K562 (cell line): ENCODE data around the gene ASCL3. TPM values are rescaled to one million over a fixed set of nuclear protein-coding genes. Genes with fewer than 3 reads are reported as not detected.

Experiments used
- ATAC-seq: fragments of 200-7000 bp; cut with Tn5 transposase; 3 replicates; pipeline ENCODE4 v1.9.1; 2020; ENCODE audit warnings: moderate library complexity
- BruUV-seq: library from RNA; stranded (reverse); fragments of 400-500 nt; replicated peaks from 2 replicates; lab custom pipeline; 2021; lab: Mats Ljungman, UMichigan
- CTCF ChIA-PET: fragments of 300-600 bp; formaldehyde crosslinking; extraction: SDS; loops from one replicate; lab custom pipeline; 2021; ENCODE audit warnings: low intra/inter-chr PET ratio; lab: Yijun Ruan, JAX
- POLR2A ChIA-PET: fragments of 300-600, 350-650 bp; sonication (Branson Sonifier 250); formaldehyde crosslinking; extraction: SDS; loops from one replicate; lab custom pipeline; 2021; ENCODE audit warnings: antibody characterized with exemption, inconsistent platforms; lab: Yijun Ruan, JAX
- DNase-seq, 4 experiments: peaks; one replicate each; pipeline versions ENCODE4 v3.0.0 to v3.0.0-alpha.2; 2011 to 2018; ENCODE audit warnings: low spot score in 3 of 4, mixed read lengths in 3 of 4; ENCODE audit errors: extremely low read depth in 1 of 4
- FAIRE-seq: peaks from 2 replicates; lab custom pipeline; 2011; peaks lifted over from hg19 to GRCh38; lab: Jason Lieb, UNC
- H2AFZ ChIP-seq: 2 replicates; pipeline ENCODE4 v1.6.0; 2011; ENCODE audit warnings: low read depth, low read length, control low read depth, inconsistent platforms
- H3K27ac ChIP-seq: fragments of 200-600 bp; 3 replicates; pipeline ENCODE4 v1.8.0; 2011; ENCODE audit warnings: low read depth, mild to moderate bottlenecking, control low read depth, inconsistent platforms, low read length, moderate library complexity, mixed read lengths; ENCODE audit errors: extremely low read depth
- H3K27me3 ChIP-seq, 2 experiments: fragments of 300-600 bp in 1 of 2; 2 replicates in 1 of 2; 3 replicates in 1 of 2; pipeline versions ENCODE4 v1.6.0 to v1.8.0; 2011; ENCODE audit warnings: inconsistent platforms in 2 of 2, low read length in 2 of 2, mild to moderate bottlenecking in 1 of 2, mixed read lengths in 1 of 2, moderate library complexity in 1 of 2; ENCODE audit not compliant: control insufficient read depth in 2 of 2, insufficient read depth in 2 of 2
- H3K36me3 ChIP-seq: fragments of 300-600 bp; 3 replicates; pipeline ENCODE4 v1.8.0; 2011; ENCODE audit warnings: mild to moderate bottlenecking, low read length, inconsistent platforms; ENCODE audit not compliant: control insufficient read depth, insufficient read depth
- H3K4me1 ChIP-seq, 2 experiments: fragments of 200-600 bp in 1 of 2; replicated peaks in 1 of 2; 2 replicates in 1 of 2; 3 replicates in 1 of 2; pipeline versions ENCODE4 v1.5.1 to v1.8.0; 2011; ENCODE audit warnings: inconsistent platforms in 2 of 2, low read length in 2 of 2, mild to moderate bottlenecking in 1 of 2, mixed read lengths in 1 of 2, moderate library complexity in 1 of 2; ENCODE audit not compliant: control insufficient read depth in 2 of 2, insufficient read depth in 2 of 2
- H3K4me2 ChIP-seq: 2 replicates; pipeline ENCODE4 v1.6.1; 2011; ENCODE audit warnings: low read length, control low read depth, inconsistent platforms, mixed read lengths; ENCODE audit not compliant: insufficient read depth
- H3K4me3 ChIP-seq: fragments of 200-600 bp; sonication (generic), shearing (Covaris generic); 2 replicates; pipeline ENCODE4 v1.5.1; 2016; ENCODE audit warnings: control low read depth, inconsistent platforms
- H3K79me2 ChIP-seq: fragments of 200-600 bp; 3 replicates; pipeline ENCODE4 v1.8.0; 2011; ENCODE audit warnings: low read length, inconsistent platforms; ENCODE audit not compliant: control insufficient read depth, insufficient read depth
- H3K9ac ChIP-seq, 2 experiments: 2 replicates each; pipeline versions ENCODE4 v1.6.0 to v1.6.1; 2011; ENCODE audit warnings: low read depth in 2 of 2, low read length in 2 of 2, control low read depth in 1 of 2, inconsistent platforms in 1 of 2, mild to moderate bottlenecking in 1 of 2, mixed read lengths in 1 of 2; ENCODE audit not compliant: insufficient read depth in 1 of 2
- H3K9me1 ChIP-seq: one replicate; pipeline ENCODE4 v1.6.0; 2011; ENCODE audit warnings: inconsistent platforms, mild to moderate bottlenecking, low read length, moderate library complexity; ENCODE audit not compliant: control insufficient read depth, insufficient read depth
- H3K9me3 ChIP-seq: replicated peaks from 2 replicates; pipeline ENCODE4 v1.5.1; 2011; ENCODE audit warnings: low read depth, low read length, inconsistent platforms; ENCODE audit not compliant: control insufficient read depth, insufficient read depth
- H4K20me1 ChIP-seq: replicated peaks from 2 replicates; pipeline ENCODE4 v1.6.1; 2011; ENCODE audit warnings: low read length, inconsistent platforms, mixed read lengths; ENCODE audit not compliant: control insufficient read depth, insufficient read depth
- CXXC5 ChIP-seq: fragments of 250-450 bp; sonication (Bioruptor Pico); IDR thresholded peaks from 2 replicates; pipeline ENCODE4 v1.8.0; 2022; ENCODE audit warnings: inconsistent platforms, mild to moderate bottlenecking, moderate library complexity
- MXI1 ChIP-seq: IDR thresholded peaks from 2 replicates; pipeline ENCODE4 v1.6.1; 2011; ENCODE audit warnings: low read depth, mild to moderate bottlenecking, improper control_type of control experiment, low read length
- PRMT5 ChIP-seq: sonication (generic); formaldehyde crosslinking; IDR thresholded peaks from 2 replicates; pipeline ENCODE4 v1.5.0; 2020; ENCODE audit warnings: missing genetic modification reagents
- RCOR1 ChIP-seq, 2 experiments: IDR thresholded peaks; 2 replicates each; pipeline ENCODE4 v1.6.1; 2012; ENCODE audit warnings: low read depth in 2 of 2, low read length in 2 of 2, borderline replicate concordance in 1 of 2, improper control_type of control experiment in 1 of 2
- TEAD4 ChIP-seq, 2 experiments: sonication (generic) in 1 of 2; formaldehyde crosslinking in 1 of 2; IDR thresholded peaks; 2 replicates each; pipeline versions ENCODE4 v1.6.1 to v1.8.0; 2012 to 2022; ENCODE audit warnings: borderline replicate concordance in 1 of 2, inconsistent platforms in 1 of 2, low read length in 1 of 2, mild to moderate bottlenecking in 1 of 2, missing genetic modification reagents in 1 of 2
- TGIF2 ChIP-seq: sonication (generic); formaldehyde crosslinking; IDR thresholded peaks from 2 replicates; pipeline ENCODE4 v1.8.1; 2022; ENCODE audit warnings: mild to moderate bottlenecking, missing genetic modification reagents, moderate library complexity
- ZBTB1 ChIP-seq: sonication (generic); formaldehyde crosslinking; IDR thresholded peaks from 2 replicates; pipeline ENCODE4 v1.8.1; 2023; ENCODE audit warnings: missing genetic modification reagents, low read depth, mild to moderate bottlenecking, borderline replicate concordance
- ZC3H4 ChIP-seq: sonication (generic); formaldehyde crosslinking; IDR thresholded peaks from 2 replicates; pipeline ENCODE4 v1.9.0; 2021; ENCODE audit warnings: missing genetic modification reagents, borderline replicate concordance
- WGBS: fragments of 100-300 bp; shearing (Covaris generic); methylation state at CpG from one replicate; pipeline ENCODE4 v1.1.6; 2016; ENCODE audit warnings: low coverage, mixed read lengths; ENCODE audit not compliant: insufficient coverage; ENCODE audit errors: missing lambda C conversion rate; 5-methylcytosine and 5-hydroxymethylcytosine counted together
- in situ Hi-C: fragments of 300-500 bp; cut with MboI; formaldehyde crosslinking; loops from 4 replicates; pipeline ENCODE4 v1.15.0; 2018; ENCODE audit warnings: inconsistent platforms, mixed read lengths
- intact Hi-C: fragments of 100-400 bp; cut with micrococcal nuclease; formaldehyde crosslinking; loops from 2 replicates; pipeline ENCODE4 v1.14.2; 2022
- polyA plus RNA-seq, 8 experiments: library from polyadenylated mRNA; depleted of rRNA in 4 of 8; stranded (reverse) in 5 of 8; unstranded in 3 of 8; fragments of >200 nt; fragmentation: Nextera tagmentation in 2 of 8; fragmentation: Illumina TruSeq in 1 of 8; extraction: Ambion mirVana in 2 of 8; extraction: Trizol in 1 of 8; gene quantifications; 2 replicates each; pipeline versions ENCODE4 v1.2.1 to v1.2.3, GENCODE V29; 2011 to 2014; ENCODE audit warnings: inconsistent platforms in 1 of 8, missing spikeins in 1 of 8
- total RNA-seq, 7 experiments: library from RNA; depleted of rRNA in 6 of 7; stranded (reverse); fragments of >200 nt in 6 of 7; fragmentation: Illumina TruSeq in 2 of 7; extraction: Trizol in 2 of 7; gene quantifications; 2 replicates each; pipeline versions ENCODE4 v1.2.1 to v1.2.3, GENCODE V29; 2011 to 2021; ENCODE audit warnings: low replicate concordance in 1 of 7
- TF ChIP-seq, protein P1 (sequence below): fragments of 250-450 bp; sonication (Bioruptor Pico); IDR thresholded peaks from 2 replicates; pipeline ENCODE4 v1.8.0; 2021; ENCODE audit warnings: mild to moderate bottlenecking, moderate library complexity

Gene ASCL3
- total and polyA plus RNA-seq, 9 of the 15 experiments (the other 6 are each of a cell fraction or from before 2014, with no cell fraction given) = not detected

DNA sequence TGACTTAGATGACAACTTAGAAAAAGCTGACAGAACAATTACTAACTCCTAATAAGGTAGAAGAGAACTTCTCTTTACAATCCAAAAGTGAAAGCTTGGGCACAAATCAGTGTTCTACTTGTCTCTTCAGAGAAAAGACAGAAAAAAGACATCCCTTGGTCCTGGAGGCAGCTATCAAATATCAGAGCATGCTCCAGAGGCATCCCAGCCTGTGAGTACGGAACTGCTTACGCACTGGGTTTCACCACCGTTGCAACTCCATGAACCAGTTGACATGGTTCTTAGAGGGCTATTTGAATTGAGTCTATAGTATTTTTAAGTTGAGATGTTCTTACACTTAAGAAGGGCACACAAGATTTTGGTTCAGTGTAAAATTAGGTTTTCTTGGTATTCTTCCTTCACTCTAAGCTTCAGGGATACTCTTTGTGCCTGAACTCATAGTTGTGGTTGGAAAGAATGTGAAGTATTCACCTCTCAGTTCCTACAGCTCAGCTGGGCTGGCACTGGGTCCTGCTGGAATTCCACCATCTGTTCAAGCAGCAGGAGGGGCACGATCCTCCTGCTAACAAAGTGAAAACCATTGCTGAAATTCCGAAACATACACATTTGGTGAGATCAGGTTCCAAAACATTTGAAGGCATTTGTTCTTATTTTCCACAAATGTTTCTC is 25.5 kb downstream of the ASCL3 start:
- BruUV-seq = no TSS peak
- Histone ChIP-seq H3K27me3 (no peaks in the 10 kb centered on the region), H3K4me1 (peaks cover 0 to 19% of the 10 kb centered on the region in 2 experiments; a peak in 4 of 5 replicates), H3K4me3 (no peak overlapping the region), H4K20me1 (no peaks in the 10 kb centered on the region), H3K9me1 (no peaks in the 10 kb centered on the region), H3K9ac (no peak overlapping the region), H3K9me3 (no peaks in the 10 kb centered on the region; the same call in 1 of the 2 replicates), H3K4me2 (no peak overlapping the region), H2AFZ (no peak overlapping the region), H3K36me3 (peaks cover 66% of the 10 kb centered on the region), H3K79me2 (peaks cover 10% of the 10 kb centered on the region), H3K27ac (no peak overlapping the region)
- DNase-seq (no peak), ATAC-seq (no peak), FAIRE-seq (no peak)
- ChIA-PET POLR2A (no interaction called here), CTCF (no interaction called here)
- no peak for TF ChIP-seq RCOR1 (IDR thresholded peaks at IDR 0.05; ENCODE audit: borderline replicate concordance in 1 of 2, low read depth in 2 of 2, low read length in 2 of 2)
- TF ChIP-seq, protein P1, sequence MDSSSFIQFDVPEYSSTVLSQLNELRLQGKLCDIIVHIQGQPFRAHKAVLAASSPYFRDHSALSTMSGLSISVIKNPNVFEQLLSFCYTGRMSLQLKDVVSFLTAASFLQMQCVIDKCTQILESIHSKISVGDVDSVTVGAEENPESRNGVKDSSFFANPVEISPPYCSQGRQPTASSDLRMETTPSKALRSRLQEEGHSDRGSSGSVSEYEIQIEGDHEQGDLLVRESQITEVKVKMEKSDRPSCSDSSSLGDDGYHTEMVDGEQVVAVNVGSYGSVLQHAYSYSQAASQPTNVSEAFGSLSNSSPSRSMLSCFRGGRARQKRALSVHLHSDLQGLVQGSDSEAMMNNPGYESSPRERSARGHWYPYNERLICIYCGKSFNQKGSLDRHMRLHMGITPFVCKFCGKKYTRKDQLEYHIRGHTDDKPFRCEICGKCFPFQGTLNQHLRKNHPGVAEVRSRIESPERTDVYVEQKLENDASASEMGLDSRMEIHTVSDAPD (CRISPR knock-in tag) = no peak
- TF ChIP-seq MXI1 = no peak
- TF ChIP-seq TEAD4 (IDR thresholded peaks at IDR 0.05; ENCODE audit: low read length) = no peak
- TF ChIP-seq TEAD4 (CRISPR knock-in tag; IDR thresholded peaks at IDR 0.05; ENCODE audit: borderline replicate concordance) = no peak
- no peak for TF ChIP-seq ZC3H4 (CRISPR knock-in tag)
- no peak for TF ChIP-seq TGIF2 (CRISPR knock-in tag)
- no peak for TF ChIP-seq ZBTB1 (CRISPR knock-in tag)
- no peak for TF ChIP-seq PRMT5 (CRISPR knock-in tag)
- no peak for TF ChIP-seq CXXC5 (CRISPR knock-in tag)
- 85% methylated on average over 4 of the region's 5 CpGs for WGBS
- in situ Hi-C loops (no loop called here), intact Hi-C loops (no loop called here)
